HG03095 (cell line): ENCODE data around the gene ACTR6.
"Not testable (repeated sequence)": the region's sequence is repeated elsewhere in the genome, so short reads cannot be mapped to it uniquely, and the experiment has no call there.

Experiments used
- ATAC-seq: cut with Tn5 transposase; IDR thresholded peaks from one replicate; pipeline ENCODE4 v1.9.1; 2021; ENCODE audit warnings: moderate library complexity; ENCODE audit not compliant: unreplicated experiment

The ACTR6 gene

GRCh38 chr12:100200463-100201181, at the start of gene ACTR6:
TSS of gene ACTR6 (plus strand) at chr12:100200815. CDS start at chr12:100200852, 37 bp downstream.
- peak; percentile 92 for ATAC-seq

- no peak for ATAC-seq
These were observed 48.8 kb upstream of the ACTR6 start for GRCh38 chr12:100151769-100152168.

GRCh38 chr12:100153131-100153530, 47.5 kb upstream of the ACTR6 start:
- ATAC-seq: no peak

- peak; percentile 75 for ATAC-seq
These were observed 46.0 kb upstream of the ACTR6 start for GRCh38 chr12:100154474-100155247.

GRCh38 chr12:100156731-100157426, 43.7 kb upstream of the ACTR6 start:
- ATAC-seq: no peak

GRCh38 chr12:100157427-100157821, 43.2 kb upstream of the ACTR6 start:
- ATAC-seq: no peak

GRCh38 chr12:100158535-100158934, 42.1 kb upstream of the ACTR6 start:
- no peak for ATAC-seq

- no peak for ATAC-seq
These were observed 41.1 kb upstream of the ACTR6 start for GRCh38 chr12:100159391-100160104.

- ATAC-seq: peak; percentile 98
These were observed 37.0 kb upstream of the ACTR6 start for GRCh38 chr12:100163416-100164152.

GRCh38 chr12:100164153-100164704, 36.4 kb upstream of the ACTR6 start:
- ATAC-seq: no peak

- no peak for ATAC-seq
These were observed 35.3 kb upstream of the ACTR6 start for GRCh38 chr12:100165356-100165755.

- ATAC-seq: no peak
These were observed 34.4 kb upstream of the ACTR6 start for GRCh38 chr12:100166232-100166631.

GRCh38 chr12:100168562-100168961, 32.1 kb upstream of the ACTR6 start:
- ATAC-seq: no peak

- no peak for ATAC-seq
These were observed 31.3 kb upstream of the ACTR6 start for GRCh38 chr12:100169345-100169744.

- ATAC-seq: no peak
These were observed 30.2 kb upstream of the ACTR6 start for GRCh38 chr12:100170313-100170858.

- ATAC-seq: no peak
These were observed 29.4 kb upstream of the ACTR6 start for GRCh38 chr12:100171248-100171647.

- ATAC-seq: no peak
These were observed 27.5 kb upstream of the ACTR6 start for GRCh38 chr12:100173111-100173510.

- no peak for ATAC-seq
These were observed 26.1 kb upstream of the ACTR6 start for GRCh38 chr12:100174495-100174894.

- not testable (repeated sequence) for ATAC-seq
These were observed 24.1 kb upstream of the ACTR6 start for GRCh38 chr12:100176493-100176892.

- ATAC-seq: no peak
These were observed 21.4 kb upstream of the ACTR6 start for GRCh38 chr12:100179252-100179651.
